T-helper 1 cell treated with Interleukin-12 subunit alpha and Interleukin-12 subunit beta and Interleukin-4 antibody, amounts not matched to agents 30 ng/mL and 1 ng/mL, for 36 hours (primary cell): ENCODE results near the gene ATG9A. TPM values are rescaled to one million over a fixed set of nuclear protein-coding genes. Genes with fewer than 3 reads are reported as not detected.
"Not testable (repeated sequence)": the region's sequence is repeated elsewhere in the genome, so short reads cannot be mapped to it uniquely, and the experiment has no call there.

ENCODE experiments used
- intact Hi-C: fragments of 100-400 bp; cut with micrococcal nuclease; formaldehyde crosslinking; loops from one replicate; pipeline ENCODE4 v1.15.1; 2024
- total RNA-seq: library from RNA; stranded (reverse); gene quantifications from 2 replicates; pipeline ENCODE4 v1.2.3, GENCODE V29; 2022

Gene ATG9A, protein sequence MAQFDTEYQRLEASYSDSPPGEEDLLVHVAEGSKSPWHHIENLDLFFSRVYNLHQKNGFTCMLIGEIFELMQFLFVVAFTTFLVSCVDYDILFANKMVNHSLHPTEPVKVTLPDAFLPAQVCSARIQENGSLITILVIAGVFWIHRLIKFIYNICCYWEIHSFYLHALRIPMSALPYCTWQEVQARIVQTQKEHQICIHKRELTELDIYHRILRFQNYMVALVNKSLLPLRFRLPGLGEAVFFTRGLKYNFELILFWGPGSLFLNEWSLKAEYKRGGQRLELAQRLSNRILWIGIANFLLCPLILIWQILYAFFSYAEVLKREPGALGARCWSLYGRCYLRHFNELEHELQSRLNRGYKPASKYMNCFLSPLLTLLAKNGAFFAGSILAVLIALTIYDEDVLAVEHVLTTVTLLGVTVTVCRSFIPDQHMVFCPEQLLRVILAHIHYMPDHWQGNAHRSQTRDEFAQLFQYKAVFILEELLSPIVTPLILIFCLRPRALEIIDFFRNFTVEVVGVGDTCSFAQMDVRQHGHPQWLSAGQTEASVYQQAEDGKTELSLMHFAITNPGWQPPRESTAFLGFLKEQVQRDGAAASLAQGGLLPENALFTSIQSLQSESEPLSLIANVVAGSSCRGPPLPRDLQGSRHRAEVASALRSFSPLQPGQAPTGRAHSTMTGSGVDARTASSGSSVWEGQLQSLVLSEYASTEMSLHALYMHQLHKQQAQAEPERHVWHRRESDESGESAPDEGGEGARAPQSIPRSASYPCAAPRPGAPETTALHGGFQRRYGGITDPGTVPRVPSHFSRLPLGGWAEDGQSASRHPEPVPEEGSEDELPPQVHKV
- 52.7 and 63.0 TPM in 2 replicates for total RNA-seq

DNA sequence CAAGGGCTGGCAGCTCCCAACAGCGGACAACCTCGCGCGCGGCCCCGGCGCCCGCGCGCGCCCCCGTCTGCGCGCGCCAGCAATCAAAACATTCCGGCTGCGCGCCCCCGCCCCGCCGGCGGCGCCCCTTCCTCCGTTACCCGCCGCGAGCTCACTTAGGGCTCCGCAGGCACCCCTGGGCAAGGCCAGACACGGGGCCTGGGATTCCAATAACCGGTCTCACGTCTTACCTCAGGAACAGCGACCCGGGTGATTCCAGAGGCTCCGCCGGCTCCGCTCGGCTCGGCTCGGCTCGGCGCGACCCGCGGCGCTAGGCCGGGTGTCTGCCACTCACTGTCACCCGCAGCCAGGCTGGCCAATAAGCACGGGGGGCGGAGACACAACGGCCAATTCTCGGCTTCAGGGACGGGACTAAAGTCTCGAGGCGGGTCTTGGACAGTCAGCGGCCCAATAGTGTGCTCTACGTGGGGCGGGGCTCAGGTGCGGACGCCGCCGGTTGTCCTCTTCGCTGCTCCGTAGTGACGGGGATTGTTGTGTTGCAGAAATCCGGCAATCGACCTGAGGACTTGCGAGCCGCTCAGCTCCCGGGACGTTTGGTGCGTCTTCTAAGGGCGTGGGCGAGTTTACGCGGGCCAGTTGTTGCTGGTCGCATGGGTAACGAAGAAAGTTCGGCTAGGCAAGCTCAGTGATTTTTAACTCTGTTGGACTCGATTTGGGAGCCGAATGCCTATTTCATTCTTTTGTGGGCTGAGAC, at the start of gene ATG9A, which contains the start of gene ANKZF1:
Gene ATG9A, minus strand, starts transcription at position 332 of the 754 bp plus-strand sequence. CDS start 1,612 bp downstream, outside the sequence.
Gene ANKZF1, plus strand, starts transcription at position 502 of the 754 bp plus-strand sequence. CDS start 452 bp downstream, outside the sequence.
- intact Hi-C loops: loop anchor here (1.0 to 5.0 kb wide), 14 partner anchors 10 to 1012 kb away; partner anchors contain the start of genes AAMP, ARPC2, CHPF and DNAJB2

DNA sequence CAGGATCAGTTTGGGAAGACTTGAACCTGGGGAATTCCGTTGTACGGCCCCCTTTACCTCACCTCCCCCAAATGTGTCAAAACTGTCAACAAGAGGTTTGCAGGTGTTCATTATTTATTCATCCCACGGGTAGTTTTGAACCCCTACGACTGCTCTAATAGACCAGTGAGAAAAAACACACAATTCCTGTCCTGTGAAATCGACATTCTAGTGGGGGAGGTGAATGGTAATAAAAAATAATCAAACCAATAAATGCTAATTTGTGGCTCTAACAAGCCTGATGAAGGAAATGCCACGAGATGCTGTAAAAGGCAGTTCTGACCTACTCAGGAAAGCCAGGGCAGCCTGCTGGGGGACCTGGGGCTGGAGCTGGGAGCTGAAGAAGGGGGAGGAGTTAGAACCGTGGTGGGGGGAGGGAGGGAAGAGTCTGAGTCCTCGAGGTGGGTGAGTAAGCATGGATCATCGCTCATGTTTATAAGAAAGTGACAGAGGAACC, 49.3 kb upstream of the ATG9A start:
- intact Hi-C loops: loop anchor here (1.0 to 5.0 kb wide), 20 partner anchors 17 to 1008 kb away; partner anchors contain the start of genes AAMP, ABCB6, ANKZF1 and ATG9A

DNA sequence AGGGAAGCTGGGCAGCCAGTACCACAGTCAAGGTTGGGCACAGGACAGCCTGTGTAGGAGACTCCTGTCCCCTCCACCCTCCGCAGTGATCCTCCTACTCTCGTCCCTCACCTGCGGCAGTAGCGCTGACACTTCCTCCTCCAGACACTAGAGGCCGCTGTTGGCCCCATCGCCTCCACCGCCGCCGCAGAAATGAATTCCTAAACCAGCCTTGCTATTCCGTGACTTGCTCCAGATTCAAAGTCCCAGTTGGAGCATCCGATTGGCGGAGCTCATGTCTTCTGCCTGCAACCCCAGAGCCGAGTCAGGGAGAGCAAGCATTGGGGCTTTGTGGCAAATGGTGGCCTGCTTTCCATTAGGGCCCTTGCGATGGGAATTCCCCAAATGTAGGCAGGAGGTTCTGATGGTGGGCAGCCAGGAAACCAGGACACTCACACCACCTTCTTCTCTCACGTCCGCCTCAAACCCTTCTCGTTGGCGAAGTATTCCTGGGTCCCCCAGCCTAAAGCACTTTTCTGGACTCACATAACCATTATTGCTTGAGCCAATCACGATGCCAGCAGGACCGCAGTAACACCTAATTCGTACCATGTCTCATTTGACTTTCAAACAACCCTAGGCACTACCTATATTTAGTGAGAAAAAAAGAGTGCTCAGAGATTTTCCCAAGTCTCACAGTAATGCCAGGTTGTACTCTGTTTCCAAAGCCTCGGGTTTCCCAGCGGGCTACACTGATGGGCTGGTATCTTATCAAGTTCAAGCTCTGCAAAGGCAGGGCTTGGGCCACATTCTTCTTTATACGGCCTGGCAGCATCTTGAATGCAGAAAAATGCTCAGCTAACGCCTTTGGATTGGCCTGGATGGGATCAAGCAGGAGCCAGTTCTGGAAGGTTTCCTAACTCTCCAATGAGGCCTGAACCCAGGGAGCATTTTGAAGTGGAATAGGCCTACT, 48.5 kb upstream of the ATG9A start:
- intact Hi-C loops: loop anchor here (2.0 to 5.0 kb wide), 2 partner anchors 264 to 879 kb away; partner anchors contain the start of genes CHPF, CTDSP1 and TMEM198

DNA sequence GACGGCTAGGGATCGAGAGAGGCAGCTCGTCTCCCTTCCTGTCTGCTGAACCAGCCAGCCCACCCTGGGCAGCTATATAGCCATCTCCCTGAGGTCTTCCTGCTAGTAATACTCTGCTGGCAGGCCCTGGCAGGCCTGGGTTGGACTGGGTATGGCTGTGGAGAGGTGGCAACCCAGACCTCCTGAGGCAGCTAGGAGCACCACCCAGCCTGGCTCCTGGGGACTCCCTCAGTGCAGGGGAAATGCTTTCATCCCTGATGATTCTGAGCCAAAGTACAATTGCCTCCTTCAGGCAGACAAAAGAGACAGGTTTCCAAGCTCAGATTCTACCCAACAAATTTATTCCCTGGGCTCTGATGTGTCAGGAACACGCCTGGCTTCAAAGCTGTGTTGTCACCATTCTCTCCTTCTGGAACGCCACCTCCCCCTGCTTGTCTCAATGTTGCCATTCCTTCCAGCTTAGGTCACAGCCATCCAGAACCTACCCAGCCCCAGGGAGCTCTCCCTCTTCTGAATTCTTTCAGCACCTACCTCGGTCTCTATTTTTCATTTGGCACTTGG, 45.0 kb upstream of the ATG9A start:
- intact Hi-C loops: no loop called here

DNA sequence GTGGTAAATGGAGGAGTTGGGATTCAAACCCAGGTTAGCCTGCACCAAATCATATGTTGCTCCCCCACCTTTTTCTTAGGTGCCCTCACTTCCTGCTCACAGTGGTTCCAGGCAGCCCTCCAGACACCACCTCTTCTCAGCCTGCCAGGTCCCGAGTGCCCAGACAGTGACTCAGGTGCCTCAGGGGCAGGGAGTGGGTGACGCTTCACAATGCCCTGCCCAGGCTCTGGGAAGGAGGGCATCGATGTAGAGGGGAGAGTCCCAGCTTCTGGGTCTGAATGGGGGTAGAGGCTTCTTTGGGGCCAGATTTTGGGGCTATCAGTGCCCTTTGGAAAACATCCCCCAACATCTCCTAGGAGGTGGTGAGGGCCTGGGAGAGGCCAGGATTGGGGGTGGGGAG, 44.5 kb upstream of the ATG9A start:
- intact Hi-C loops: no loop called here

DNA sequence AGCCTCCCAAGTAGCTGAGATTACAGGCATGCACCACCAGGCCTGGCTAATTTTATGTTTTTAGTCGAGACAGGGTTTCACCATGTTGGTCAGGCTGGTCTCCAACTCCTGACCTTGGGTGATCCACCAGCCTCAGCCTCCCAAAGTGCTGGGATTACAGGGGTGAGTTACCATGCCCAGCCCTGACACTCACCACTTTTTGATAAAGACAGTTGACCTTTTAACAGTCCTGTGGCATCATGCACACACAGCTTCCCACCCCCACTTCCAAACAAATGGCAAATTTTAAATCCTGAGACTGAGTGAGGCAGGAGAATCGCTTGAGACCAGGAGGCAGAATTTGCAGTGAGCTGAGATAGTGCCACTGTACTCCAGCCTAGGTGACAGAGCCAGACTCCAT, 43.6 kb upstream of the ATG9A start:
- intact Hi-C loops: no loop called here

DNA sequence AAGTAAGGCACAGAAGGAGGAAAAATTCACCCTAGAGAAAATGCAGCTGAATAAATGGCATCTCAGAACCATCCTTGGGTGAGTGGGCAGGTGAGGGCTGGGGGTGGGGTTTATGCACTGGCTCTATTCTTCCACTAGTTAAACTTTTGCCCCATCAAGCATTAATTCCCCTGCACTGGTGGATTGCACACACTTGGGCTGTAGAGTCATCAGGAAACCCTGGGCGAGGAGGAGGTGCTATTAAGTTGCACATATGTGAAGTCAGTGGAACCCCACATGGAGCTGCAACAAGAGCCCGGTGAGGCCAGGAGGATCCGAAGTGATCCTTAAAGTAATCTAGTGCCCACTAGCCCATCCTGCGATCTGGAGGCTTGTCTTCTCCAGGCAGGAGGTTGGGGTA, 42.9 kb upstream of the ATG9A start:
- intact Hi-C loops: no loop called here

DNA sequence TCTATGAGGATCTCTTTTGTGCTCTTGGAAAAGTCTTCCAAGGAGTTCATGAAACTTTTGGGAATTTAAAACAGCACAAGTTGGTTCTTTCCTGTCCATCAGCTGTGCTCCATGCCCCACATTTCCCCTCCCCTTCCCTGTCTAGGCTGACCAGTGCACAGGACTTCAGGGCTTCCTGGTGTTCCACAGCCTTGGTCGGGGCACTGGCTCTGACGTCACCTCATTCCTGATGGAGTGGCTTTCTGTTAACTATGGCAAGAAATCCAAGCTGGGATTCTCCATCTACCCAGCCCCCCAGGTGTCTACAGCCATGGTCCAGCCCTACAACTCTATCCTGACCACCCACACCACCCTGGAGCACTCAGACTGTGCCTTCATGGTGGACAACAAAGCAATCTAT, 41.6 kb upstream of the ATG9A start:
- intact Hi-C loops: no loop called here

DNA sequence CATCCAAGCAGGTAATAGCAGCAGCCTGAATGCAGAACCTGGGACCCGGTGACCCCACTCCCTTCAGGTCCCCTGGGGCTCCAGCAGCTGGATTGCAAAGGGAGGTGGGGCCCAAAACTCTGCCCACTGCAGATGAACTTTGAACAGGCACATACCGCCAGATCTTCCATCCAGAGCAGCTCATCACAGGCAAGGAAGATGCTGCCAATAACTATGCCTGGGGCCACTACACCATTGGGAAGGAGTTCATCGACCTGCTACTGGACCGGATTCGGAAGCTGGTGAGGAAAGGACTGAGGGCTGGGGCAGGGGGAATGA, 40.6 kb upstream of the ATG9A start:
- intact Hi-C loops: no loop called here

DNA sequence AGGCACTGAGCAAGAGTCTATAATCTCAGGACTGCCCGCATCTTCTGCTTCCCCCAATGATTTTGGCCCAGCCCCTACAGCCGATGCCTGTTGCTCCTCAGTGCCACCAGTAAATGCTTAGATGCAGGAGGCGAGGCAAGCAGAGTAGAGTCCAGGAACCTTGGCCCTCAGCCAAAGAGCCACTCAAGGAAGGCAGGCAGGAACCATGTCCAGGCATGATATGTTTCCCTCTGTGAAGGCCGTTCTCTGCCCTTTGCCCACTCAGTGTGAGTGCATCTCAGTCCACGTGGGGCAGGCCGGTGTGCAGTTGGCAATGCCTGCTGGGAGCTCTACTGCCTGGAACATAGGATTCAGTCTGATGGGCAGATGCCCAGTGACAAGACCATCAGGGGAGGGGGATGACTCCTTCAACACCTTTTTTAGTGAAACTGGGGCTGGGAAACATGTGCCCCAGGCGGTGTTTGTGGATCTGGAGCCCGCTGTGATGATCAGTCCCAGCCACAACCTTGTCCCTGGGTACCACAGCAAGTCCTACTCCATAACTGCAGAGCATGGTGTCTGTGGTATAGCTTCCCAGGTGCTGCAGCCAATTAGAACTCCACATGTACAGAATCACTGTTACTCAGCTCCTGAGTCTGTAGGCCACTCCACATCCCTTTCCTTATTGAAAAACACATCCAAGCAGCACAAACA, 40.1 kb upstream of the ATG9A start:
- intact Hi-C loops: no loop called here

DNA sequence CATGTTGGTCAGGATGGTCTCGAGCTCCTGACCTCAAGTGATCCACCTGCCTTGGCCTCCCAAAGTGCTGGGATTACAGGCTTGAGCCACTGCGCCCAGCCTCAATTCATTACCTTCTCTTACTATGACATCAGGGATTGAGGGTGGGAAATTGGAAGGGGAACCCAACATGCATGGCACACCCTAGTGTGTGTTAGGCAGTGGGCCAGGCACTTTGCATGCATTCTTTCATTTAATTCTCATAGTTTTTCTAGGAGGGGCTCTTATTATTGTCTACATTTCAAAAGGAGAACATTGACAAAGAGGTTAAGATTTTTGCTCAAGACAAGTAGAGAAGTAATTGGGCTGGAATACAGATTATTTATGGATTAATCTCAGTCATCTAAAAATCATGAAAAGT, 38.9 kb upstream of the ATG9A start:
- intact Hi-C loops: no loop called here

DNA sequence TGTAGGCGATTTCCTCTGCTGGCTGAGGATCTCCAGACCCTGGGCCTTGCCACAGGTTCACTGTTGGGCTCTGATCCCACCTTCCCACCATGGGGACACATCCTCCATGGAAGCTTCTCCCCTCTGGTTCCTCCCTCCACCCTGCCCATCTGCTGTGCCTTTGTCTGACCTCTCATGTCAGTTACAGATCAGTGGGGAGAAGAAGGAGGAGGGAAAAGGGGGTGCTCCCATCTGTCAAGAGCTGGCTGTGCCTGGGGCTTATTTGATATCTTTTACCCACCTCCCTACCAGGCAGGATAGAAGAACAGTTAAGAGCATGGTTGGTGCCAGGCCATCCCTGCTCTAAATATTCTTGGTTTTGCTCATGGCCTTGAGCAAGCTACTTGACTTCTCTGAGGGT, 37.5 kb upstream of the ATG9A start:
- intact Hi-C loops: no loop called here

DNA sequence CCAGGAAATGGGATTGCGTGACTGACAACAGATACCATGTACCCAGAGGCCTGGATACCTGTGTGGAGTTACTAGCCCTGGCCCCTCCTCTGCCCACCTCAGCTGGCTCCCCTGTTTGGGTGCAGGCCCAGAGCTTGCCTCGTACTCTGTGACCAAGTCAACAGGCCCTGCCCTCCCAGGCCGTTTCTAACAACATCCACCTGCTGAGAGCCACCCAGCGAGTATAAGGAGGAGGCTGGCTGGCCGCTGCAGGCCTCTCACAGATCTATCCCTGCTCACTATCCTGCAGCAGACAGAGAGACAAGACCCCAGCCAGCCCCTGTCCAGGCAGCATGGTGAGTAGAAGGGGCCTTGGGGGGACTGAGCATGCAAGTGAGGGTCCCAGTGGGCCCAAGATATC, 36.8 kb upstream of the ATG9A start:
- intact Hi-C loops: no loop called here

DNA sequence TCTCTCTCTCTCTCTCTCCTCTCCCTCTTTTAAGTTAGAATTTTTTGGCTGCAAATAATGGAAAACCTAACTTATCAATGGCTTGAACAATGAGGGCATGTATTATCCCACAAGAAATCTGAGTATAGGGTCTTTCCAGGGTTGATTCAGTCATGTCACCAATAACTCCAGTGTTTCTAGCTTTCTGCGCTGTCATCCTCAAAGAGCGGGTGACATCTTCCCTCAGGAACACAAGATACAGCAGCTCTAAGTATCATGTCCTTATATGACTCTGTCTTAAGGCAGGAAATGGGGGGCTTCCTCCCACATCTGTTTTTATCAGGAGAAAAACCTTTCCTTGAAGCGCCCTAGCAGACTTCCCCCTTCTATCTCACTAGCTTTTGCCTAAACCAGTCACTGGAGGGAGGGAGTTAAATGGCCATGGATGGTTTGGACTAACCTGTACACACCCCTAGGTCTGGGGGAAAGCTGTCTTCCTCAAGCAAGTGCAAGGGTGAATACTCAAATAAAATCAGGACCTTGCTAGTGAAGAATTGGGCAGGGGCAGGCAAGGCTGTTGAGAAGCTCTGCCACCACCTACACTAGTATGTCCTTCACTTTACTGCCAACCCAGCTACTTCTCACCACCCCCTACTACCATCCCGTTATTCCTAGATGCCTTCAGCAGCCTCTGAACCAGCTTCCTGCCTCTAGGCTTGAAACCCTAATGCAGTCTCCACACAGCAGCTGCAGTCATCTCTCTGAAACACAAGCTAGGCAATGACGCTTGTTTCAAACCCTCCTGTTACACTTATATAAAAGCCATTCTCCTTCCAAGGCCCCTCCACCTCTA, 31.8 kb upstream of the ATG9A start:
- intact Hi-C loops: no loop called here

DNA sequence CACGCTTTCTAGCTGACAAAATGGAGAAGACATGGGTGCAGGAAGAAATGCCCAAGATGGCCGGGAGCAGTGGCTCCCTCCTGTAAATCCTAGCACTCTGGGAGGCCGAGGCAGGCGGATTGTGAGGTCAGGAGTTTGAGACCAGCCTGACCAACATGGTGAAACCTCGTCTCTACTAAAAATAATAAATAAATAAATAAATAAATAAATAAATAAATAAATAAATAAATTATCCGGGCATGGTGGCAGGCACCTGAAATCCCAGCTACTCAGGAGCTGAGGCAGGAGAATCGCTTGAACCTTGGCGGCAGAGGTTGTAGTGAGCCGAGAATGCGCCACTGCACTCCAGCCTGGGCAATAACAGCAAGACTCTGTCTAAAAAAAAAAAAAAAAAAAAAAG, 29.5 kb upstream of the ATG9A start:
- intact Hi-C loops: not testable (repeated sequence)

DNA sequence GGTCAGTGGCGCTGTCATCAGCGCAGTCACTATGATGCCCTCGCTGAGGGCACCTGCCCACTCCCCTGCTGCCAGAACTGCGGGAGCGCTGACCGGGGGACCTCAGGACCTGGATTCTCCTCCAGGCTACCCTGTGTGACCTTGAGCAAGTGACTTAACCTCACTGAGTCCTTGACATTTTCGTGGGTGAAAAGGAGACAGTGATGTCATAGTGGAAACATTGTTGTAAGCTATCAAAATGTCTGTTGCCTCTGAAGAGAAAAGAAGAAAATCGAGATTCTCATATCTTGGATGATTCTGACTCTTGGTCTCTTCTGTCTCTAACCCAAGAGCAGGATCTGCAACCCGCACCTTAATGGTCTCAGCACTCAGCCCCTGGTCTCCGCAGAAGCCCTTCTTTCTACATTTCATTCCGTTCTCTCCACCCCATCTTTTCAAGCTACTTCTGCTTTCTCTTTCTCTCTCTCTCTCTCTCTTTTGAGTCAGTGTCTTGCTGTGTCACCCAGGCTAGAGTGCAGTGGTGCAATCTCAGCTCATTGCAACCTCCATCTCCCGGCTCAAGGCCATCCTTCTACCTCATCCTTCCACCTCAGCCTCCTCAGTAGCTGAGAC, 25.3 kb upstream of the ATG9A start:
- intact Hi-C loops: loop anchor here (1.0 to 5.0 kb wide), 6 partner anchors 41 to 544 kb away; partner anchors contain the start of genes CHPF, GMPPA, NHEJ1 and TTLL4

DNA sequence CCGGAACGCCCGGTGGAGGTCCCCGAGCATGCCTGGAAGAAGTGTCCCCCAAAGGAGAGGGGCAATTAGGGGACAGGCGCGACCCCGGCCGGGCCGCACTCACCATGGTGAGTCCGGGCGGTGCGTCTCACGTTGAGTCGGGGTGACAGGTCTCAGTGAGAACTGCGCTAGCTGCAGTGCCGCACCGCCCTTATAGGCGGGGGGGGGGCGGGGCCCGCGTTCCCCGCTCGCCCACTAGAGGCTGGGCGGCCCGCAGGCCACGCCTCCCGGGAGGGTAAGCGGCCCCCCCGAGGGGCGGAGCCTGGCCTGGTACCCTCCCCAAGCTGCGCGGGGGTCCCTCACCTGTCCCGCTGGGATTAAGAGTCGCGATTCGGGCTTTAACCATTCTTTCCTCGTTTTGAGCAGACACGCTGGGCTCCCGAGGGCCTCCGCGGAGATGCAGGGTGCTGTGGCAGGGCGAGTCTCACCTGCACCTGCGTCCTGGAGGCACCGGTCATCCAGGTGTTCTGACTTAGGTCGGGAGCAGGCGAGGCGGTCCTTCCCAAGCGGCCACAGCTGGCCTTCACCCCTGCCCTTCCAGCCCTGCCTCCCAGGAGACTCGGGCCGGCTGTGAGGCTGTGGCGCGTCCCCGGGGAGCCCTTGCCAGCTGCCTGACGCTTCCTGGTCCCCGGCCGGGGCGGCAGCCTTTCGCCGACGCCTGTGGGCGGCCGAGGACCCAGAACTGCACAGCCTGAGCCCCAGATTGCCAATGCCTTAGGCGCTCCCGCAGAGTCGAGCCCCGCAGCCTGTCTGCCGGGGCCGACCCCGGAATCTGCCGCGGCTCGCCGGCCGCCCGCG, 24.5 kb upstream of the ATG9A start, which contains the start of gene TUBA4A:
Gene TUBA4A, minus strand, starts transcription at position 166 of the 837 bp plus-strand sequence. Its CDS starts 60 bp downstream, at position 106.
- intact Hi-C loops: loop anchor here (1.0 to 5.0 kb wide), 15 partner anchors 9 to 983 kb away; partner anchors contain the start of genes AAMP, ANKZF1, ATG9A and CHPF
